Mucosa of rectum (tissue), 2 donors: ENCODE results near the gene CPN1.

Experiments
- H3K27ac ChIP-seq, 2 donors: one replicate each; pipeline ENCODE4 v1.7.0; 2013; ENCODE audit warnings: inconsistent platforms in 2 of 2, low read depth in 2 of 2, low read length in 2 of 2
- H3K27me3 ChIP-seq, 2 donors: one replicate each; pipeline ENCODE4 v1.7.0; 2013; ENCODE audit warnings: low read length in 2 of 2; ENCODE audit not compliant: control insufficient read depth in 2 of 2, insufficient read depth in 2 of 2
- H3K36me3 ChIP-seq, 2 donors: one replicate each; pipeline ENCODE4 v1.7.0; 2013; ENCODE audit warnings: low read length in 2 of 2; ENCODE audit not compliant: control insufficient read depth in 2 of 2, insufficient read depth in 2 of 2
- H3K4me1 ChIP-seq, 2 donors: one replicate each; pipeline ENCODE4 v1.7.0; 2013; ENCODE audit warnings: low read length in 2 of 2, mild to moderate bottlenecking in 1 of 2; ENCODE audit not compliant: control insufficient read depth in 2 of 2, insufficient read depth in 2 of 2
- H3K4me3 ChIP-seq, 2 donors: one replicate each; pipeline ENCODE4 v1.7.0; 2013; ENCODE audit warnings: low read length in 2 of 2
- H3K9ac ChIP-seq, 2 donors: one replicate each; pipeline ENCODE4 v1.7.0; 2013; ENCODE audit warnings: low read length in 2 of 2, low read depth in 1 of 2, mild to moderate bottlenecking in 1 of 2
- H3K9me3 ChIP-seq, 2 donors: one replicate each; pipeline ENCODE4 v1.7.0; 2013; ENCODE audit warnings: low read length in 2 of 2; ENCODE audit not compliant: control insufficient read depth in 2 of 2
- donor health status: healthy.
- donor health status: Normal muscosa, but diverticular disease.

The CPN1 gene

DNA sequence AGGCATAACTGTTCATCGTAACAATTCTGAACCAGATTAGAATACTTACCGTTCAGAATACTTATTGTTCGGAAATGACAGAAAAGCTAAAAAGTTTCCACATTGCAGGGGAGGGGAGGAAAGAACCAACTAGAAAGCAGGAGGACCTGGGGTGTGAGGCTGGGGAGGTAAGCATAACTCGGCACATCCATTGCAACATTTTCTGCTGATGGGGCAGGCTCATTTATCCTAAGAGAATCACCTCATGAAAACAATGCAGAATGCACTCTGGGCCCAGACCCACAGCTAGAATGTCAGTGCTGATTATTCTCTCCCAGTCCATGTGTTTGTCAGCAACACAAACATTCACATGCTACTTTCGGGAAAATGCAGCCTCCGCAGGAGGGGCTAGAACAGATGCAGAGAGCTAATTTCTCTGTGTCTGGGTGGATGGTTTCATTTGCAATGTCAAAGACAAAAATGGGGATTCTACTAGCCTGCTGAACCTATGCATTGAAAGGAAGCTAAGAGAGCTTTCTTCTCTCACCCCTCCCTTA, 81.5 kb downstream of the CPN1 start:
- H3K9me3 ChIP-seq, result no peaks in the 10 kb centered on the region
- no peak overlapping the region for H3K4me3 ChIP-seq
- H3K9ac ChIP-seq, result no peak overlapping the region
- no peak overlapping the region for H3K27ac ChIP-seq
- H3K4me1 ChIP-seq, result peaks cover 3 to 7% of the 10 kb centered on the region in 2 donors
- H3K36me3 ChIP-seq, result no peaks in the 10 kb centered on the region
- H3K27me3 ChIP-seq, result no peaks in the 10 kb centered on the region

DNA sequence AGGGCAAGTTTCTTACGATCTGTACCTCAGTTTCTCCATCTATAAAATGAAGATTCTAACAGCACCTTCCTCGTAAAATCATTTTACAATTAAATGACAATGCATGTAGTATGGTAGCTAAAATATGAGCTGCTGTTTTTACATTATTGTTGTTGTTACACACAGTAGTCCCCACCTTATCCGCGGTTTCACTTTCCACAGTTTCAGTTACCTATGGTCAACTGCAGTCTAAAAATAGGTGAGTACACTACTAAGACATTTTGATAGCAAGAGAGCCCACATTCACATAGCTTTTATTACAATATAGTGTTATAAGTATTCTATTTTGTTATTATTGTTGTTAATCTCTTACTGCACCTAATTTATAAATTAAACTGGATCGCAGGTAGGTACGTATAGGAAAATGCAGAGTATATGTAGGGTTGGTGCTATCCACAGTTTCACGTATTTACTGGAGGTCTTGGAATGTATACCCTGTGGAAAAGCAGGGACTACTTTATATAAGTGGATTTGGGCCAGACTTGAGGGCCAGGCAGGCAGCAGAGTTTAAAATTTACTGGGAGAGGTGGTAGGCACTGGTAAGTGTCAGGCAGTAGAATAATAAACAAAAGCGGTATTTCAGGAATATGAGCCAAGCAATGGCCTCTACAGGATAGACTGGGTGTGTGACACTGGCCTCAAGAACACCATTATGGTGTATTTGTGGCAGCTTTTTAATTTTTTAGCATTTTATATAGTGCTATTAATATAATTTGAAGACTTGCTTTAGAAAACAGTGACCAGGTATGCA, 82.2 kb downstream of the CPN1 start:
- Histone ChIP-seq H3K27ac (no peak overlapping the region), H3K9me3 (no peaks in the 10 kb centered on the region), H3K4me1 (peaks cover 5 to 7% of the 10 kb centered on the region in 2 donors), H3K36me3 (no peaks in the 10 kb centered on the region), H3K9ac (no peak overlapping the region), H3K27me3 (no peaks in the 10 kb centered on the region), H3K4me3 (no peak overlapping the region)

DNA sequence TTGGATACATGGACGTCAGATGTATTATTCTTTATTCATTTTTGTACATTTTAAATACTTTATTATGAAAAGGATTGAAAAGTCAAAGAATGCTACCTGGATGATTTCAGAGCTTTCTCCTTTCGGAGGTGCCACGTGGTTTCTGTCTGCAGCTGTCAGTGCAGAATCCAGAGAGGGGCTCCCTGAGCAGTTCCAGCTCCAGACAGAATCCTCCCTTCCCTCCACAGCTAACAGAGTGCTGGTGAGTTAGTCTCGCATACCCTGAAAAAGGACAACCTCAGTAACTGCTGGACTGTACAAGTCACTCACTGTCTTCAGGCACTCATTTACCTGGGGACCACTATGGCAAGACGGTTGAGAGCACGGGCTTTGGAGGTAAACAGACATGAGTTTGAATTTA, 82.8 kb downstream of the CPN1 start:
- Histone ChIP-seq H3K27ac (no peak overlapping the region), H3K4me1 (peaks cover 5 to 7% of the 10 kb centered on the region in 2 donors), H3K36me3 (no peaks in the 10 kb centered on the region), H3K27me3 (no peaks in the 10 kb centered on the region), H3K9ac (no peak overlapping the region), H3K9me3 (no peaks in the 10 kb centered on the region), H3K4me3 (no peak overlapping the region)

DNA sequence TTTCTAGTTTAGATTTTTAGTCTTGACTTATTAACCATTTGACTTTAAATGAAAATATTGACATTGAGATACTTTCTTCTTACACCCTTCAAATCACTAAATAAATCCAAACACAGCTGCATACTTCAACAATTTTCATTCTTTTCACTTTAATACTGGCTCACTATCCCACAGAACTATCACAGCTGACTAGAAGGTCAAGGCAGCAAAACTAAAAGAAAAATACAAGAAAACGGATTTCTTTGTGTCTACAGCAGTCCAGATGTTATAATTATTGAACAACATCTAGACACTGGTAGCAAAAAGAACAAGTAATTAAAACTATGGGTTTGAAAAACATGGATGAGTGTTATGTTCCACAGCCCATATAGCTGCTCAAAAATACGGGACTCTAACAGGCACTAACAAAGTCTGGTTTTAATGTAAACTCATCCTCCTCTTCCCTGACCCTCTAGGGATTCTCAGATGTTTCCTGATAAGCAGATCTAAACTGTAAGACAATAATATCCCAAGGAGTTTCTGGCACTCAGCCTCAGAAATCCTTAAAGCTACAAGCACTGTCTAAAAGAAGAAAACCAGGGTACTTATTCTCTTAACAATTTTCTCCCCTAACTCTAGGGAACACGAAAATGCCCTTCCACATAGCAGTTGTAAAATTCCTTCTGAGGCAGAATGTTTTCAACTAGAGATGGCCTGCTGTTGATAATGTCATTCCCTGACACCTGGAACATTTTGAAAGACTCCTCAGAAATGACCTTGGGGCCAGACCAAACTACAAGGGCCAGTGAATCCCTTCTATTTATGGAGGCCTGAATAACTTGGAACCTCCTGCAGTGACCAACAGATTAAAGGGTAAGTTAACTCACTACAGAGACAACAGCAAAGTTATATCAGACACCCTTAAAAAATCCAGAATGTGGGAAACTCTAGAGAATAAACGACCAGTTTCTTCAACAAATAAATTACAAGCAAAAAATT, 84.7 kb downstream of the CPN1 start:
- Histone ChIP-seq H3K4me1 (peaks cover 5 to 7% of the 10 kb centered on the region in 2 donors), H3K27me3 (no peaks in the 10 kb centered on the region), H3K4me3 (no peak overlapping the region), H3K36me3 (no peaks in the 10 kb centered on the region), H3K9me3 (no peaks in the 10 kb centered on the region), H3K9ac (no peak overlapping the region), H3K27ac (peak overlapping the region in 1 of 2 donors; percentile 5)

DNA sequence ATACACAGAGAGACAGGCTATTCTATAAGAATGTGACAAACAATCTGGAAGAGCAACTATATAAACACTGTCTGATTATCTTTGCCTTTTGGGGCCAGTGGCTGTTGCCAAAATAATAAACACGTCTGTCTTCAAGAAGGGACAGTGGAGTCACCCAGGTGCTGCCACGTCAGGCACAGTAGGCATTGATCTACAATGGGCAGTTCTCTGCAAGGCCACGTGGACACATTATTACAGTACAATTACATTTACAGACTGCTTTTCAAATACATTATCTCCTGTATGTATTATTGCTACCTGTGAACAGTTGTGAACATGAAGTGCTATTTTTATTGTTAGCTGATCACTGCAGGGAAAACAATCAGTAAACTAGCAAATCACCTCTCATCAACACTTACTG, 86.0 kb downstream of the CPN1 start:
- Histone ChIP-seq H3K4me3 (no peak overlapping the region), H3K4me1 (peaks cover 5 to 7% of the 10 kb centered on the region in 2 donors), H3K36me3 (no peaks in the 10 kb centered on the region), H3K27ac (no peak overlapping the region), H3K9ac (no peak overlapping the region), H3K27me3 (no peaks in the 10 kb centered on the region), H3K9me3 (no peaks in the 10 kb centered on the region)

DNA sequence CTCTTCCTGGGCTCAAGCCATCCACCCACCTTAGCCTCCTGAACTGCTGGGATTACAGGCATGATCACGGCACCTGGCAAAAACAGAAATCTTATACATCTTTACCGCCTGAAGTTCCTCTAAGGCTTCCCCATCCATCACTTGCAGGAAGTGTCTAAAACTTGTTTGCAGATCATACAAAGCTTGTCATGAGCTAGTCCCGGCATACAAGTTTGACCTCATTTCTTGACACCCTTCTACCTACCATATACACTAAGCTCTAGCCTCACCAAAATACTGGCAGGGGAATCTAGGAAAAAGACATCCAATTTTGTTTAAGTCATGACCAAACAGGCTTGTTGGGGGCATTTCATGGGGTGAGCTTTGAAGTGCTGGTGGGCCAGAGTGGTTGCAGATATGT, 86.4 kb downstream of the CPN1 start:
- Histone ChIP-seq H3K27ac (no peak overlapping the region), H3K9ac (no peak overlapping the region), H3K36me3 (no peaks in the 10 kb centered on the region), H3K9me3 (no peaks in the 10 kb centered on the region), H3K4me1 (peaks cover 5 to 7% of the 10 kb centered on the region in 2 donors), H3K27me3 (no peaks in the 10 kb centered on the region), H3K4me3 (no peak overlapping the region)

DNA sequence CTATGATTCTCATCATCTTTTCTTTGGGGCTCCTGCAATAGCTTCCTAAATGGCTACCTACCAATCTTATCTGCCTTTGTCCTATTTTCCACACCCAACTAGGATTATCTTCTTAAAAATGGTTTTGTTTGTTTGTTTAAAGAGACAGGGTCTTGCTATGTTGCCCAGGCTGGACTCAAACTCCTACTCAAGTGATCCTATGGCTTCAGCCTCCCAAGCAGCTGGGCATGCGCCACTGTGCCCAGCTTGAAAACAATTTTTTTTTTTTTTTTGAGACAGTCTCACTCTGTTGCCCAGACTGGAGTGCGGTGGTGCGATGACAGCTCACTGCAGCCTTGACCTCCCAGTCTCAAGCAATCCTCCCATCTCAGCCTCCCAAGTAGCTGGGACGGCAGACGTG, 86.9 kb downstream of the CPN1 start:
- H3K27ac ChIP-seq, result peak overlapping the region in 1 of 2 donors; percentile 14
- H3K36me3 ChIP-seq, result no peaks in the 10 kb centered on the region
- no peak overlapping the region for H3K4me3 ChIP-seq
- no peaks in the 10 kb centered on the region for H3K9me3 ChIP-seq
- peaks cover 2 to 7% of the 10 kb centered on the region in 2 donors for H3K4me1 ChIP-seq
- no peak overlapping the region for H3K9ac ChIP-seq
- H3K27me3 ChIP-seq, result no peaks in the 10 kb centered on the region

DNA sequence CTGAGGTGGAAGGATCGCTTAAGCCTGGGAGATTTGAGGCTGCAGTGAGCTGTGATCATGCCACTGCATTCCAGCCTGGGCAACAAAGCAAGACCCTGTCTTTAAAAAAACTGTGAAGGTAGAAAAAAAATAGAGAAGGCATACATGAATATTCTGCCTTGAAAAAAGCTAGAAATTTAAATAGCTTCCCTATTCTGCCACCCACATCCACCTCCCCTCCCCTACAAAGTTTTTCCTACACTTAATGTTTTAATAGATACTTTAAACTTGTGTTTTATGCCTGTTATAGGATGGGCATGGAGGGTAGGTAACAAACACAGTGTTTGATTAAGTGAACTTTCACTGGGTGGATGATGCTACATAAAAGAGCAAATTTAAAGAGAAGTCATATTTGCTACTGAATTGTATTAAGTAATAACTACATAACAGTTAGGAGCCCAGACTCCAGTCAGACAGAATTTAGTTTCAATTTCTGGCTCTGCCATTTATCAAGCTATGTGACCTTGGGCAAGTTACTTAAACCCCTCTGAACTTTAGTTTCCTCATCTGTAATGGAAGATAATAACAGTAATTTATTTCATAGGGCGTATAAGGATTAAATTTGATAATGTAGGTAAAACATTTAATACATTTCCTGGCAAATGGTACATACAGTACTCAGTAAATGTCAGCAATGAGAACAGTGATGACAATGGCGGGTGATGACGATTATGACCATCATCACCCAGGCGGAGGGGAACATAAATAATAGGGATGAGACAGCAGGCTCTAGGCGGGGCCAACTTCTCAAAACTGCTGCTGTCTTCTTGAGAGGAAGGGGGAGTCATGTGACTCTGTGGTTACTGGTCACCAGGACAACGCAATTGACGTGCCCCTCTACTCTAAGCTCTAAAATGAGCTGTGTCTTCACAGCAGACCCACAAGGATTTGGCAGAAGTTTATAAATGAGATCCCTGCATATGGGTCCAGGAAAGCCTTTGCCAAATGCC, 87.7 kb downstream of the CPN1 start:
- Histone ChIP-seq H3K4me3 (no peak overlapping the region), H3K36me3 (no peaks in the 10 kb centered on the region), H3K4me1 (peaks cover 2 to 7% of the 10 kb centered on the region in 2 donors), H3K27ac (peak overlapping the region in 1 of 2 donors; percentile 3), H3K9me3 (no peaks in the 10 kb centered on the region), H3K27me3 (no peaks in the 10 kb centered on the region), H3K9ac (no peak overlapping the region)
